OCI-LY1 (cell line): ENCODE data around the gene ADAMTS17.

Experiments used
- CTCF ChIP-seq: fragments of 200-600 bp; sonication (generic), shearing (Covaris generic); IDR thresholded peaks from 2 replicates; pipeline ENCODE4 v1.5.1; 2017; ENCODE audit warnings: mild to moderate bottlenecking, antibody characterized with exemption, low read length, moderate library complexity, mixed read lengths
- EZH2 ChIP-seq: fragments of 200-600 bp; sonication (generic), shearing (Covaris generic); IDR thresholded peaks from 2 replicates; pipeline ENCODE4 v1.8.0; 2017; ENCODE audit warnings: borderline replicate concordance, mixed run types, mild to moderate bottlenecking, antibody characterized with exemption, low read length, moderate library complexity, mixed read lengths

GRCh38 chr15:100150906-100151305 is 190.9 kb downstream of the ADAMTS17 start:
- TF ChIP-seq EZH2 = no peak
- TF ChIP-seq CTCF = no peak
